Fibroblast of pulmonary artery (primary cell): ENCODE results near the gene CEACAM19.
"Not testable (repeated sequence)": the region's sequence is repeated elsewhere in the genome, so short reads cannot be mapped to it uniquely, and the experiment has no call there.

Experiments
- DNase-seq: peaks from one replicate; pipeline ENCODE4 v3.0.0-alpha.2; 2010; ENCODE audit warnings: low read depth
- H3K4me3 ChIP-seq: replicated peaks from 2 replicates; pipeline ENCODE4 v1.5.1; 2011; ENCODE audit warnings: low read depth, mild to moderate bottlenecking, control low read depth, low read length, moderate library complexity
- TF ChIP-seq, protein P1 (sequence below): IDR thresholded peaks from 2 replicates; pipeline ENCODE4 v1.5.1; 2011; ENCODE audit warnings: mild to moderate bottlenecking, control low read depth, low read length, inconsistent platforms; ENCODE audit errors: missing control alignments

The CEACAM19 gene

DNA sequence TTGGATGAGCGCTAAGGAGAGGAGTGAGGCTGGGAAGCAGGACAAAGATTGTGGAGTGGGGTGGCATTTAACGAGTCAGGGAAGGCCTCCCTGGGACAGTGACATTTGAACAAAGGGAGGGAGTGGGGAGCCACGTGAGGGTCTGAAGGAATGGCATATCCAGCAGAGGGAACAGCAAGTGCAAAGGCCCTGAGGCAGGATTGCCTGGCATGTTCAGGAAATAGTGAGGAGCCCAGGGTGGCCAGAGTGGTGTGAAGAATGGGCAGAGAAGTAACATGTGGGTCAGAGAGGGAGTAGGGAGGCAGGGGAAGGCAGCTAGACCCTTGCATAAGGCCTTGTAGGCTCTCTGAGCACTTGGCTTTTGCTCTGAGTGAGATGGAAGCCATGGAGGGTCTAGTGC lies 42.5 kb upstream of the CEACAM19 start:
- TF ChIP-seq, protein P1, sequence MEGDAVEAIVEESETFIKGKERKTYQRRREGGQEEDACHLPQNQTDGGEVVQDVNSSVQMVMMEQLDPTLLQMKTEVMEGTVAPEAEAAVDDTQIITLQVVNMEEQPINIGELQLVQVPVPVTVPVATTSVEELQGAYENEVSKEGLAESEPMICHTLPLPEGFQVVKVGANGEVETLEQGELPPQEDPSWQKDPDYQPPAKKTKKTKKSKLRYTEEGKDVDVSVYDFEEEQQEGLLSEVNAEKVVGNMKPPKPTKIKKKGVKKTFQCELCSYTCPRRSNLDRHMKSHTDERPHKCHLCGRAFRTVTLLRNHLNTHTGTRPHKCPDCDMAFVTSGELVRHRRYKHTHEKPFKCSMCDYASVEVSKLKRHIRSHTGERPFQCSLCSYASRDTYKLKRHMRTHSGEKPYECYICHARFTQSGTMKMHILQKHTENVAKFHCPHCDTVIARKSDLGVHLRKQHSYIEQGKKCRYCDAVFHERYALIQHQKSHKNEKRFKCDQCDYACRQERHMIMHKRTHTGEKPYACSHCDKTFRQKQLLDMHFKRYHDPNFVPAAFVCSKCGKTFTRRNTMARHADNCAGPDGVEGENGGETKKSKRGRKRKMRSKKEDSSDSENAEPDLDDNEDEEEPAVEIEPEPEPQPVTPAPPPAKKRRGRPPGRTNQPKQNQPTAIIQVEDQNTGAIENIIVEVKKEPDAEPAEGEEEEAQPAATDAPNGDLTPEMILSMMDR: no peak

DNA sequence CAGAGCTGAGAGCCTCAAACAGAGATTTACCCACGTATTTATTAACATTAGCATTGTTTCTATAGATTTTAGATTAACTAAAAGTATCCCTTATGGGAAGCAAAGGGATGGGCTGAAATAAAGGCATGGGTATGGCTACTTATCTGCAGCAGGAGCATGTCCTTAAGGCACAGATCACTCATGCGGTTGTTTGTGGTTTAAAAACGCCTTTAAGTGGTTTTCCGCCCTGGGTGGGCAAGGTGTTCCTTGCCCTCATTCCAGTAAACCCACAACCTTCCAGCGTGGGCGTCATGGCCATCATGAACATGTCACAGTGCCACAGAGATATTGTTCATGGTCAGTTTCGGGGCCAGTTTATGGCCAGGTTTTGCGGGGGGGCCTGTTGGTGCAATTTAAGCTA lies 39.7 kb upstream of the CEACAM19 start:
- not testable (repeated sequence) for DNase-seq, H3K4me3 ChIP-seq

More for the DNA sequence above, 42.5 kb upstream of the CEACAM19 start:
- no peak overlapping the region for H3K4me3 ChIP-seq
- no peak for DNase-seq

DNA sequence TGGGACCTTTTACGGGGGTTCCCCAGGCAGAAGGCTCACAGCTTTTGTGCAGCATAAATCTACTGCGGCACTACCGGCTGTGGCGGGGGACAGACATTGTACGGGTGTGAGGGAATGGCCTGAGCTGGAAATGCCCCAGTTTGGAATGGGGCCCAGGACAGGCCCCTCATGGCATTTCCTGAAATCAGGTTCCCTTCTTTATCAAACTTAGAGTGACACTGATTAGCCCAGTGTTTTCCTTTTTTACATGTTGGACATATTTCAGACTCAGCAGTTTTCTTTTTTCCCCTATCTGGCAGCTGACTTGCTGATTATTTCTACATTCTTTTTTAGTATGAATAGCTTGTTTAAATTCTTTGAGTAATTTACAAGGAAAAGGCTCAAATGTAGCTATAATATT lies 37.2 kb upstream of the CEACAM19 start:
- H3K4me3 ChIP-seq, DNase-seq: not testable (repeated sequence)

DNA sequence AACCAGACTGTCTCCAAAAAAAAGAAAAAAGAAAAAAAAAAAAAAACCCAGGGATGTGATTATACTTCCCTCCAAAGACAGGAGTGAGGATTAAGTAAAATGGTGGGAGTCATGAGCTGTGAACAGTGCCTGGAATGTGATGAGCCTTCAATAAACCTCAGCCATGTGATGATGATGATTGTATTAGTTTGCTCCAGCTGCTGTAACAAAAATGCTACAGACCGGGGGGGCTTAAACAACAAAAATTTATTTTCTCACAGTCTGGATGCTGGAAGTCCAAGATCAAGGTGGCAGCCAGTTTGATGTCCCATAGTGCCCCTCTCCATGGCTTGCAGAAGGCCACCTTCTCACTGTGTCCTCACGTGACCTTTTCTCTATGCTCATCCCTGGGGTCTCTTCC lies 36.5 kb upstream of the CEACAM19 start:
- no peak for DNase-seq
- H3K4me3 ChIP-seq: no peak overlapping the region
- TF ChIP-seq, protein P1: no peak

DNA sequence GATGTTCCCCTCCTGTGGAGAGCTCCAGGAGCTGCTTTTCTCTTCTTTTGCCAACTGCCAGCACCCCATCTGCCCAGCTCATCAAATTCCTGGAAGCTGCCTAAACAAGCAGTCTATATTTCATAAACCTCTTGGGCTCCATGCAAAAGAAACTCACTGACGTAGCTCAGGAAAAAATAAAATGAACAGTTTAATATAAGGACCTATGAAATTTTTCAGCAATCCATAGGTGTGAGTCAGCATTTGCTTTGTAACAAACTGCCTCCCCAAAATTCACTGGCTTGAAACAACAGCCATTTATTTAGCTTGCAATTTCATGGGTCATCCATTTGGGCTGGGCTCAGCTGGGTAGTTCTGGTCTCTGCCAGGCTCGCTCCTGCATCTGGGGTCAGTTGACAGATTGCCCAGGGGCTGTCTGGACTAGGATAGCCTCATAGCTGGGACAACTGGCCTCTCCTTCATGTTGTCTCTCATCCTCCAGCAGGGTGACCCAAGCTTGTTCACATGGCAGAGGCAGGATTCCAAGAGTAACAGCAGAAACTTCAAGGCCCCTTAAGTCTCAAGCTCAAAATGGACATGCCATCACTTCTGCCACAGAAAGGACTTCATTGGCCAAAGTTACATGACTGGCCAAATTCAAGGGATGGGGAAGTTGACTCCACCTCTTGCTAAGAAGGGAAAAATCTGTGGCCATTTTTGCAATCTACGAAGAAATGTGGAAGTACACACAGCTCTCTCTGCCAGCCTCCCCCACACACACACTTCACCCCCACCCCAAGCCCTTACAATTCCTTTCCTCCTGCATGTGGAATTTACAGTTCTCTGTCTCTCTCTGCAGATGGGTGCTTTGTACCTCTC lies 35.5 kb upstream of the CEACAM19 start:
- DNase-seq: peak; percentile 44
- TF ChIP-seq, protein P1: no peak
- H3K4me3 ChIP-seq: no peak overlapping the region

DNA sequence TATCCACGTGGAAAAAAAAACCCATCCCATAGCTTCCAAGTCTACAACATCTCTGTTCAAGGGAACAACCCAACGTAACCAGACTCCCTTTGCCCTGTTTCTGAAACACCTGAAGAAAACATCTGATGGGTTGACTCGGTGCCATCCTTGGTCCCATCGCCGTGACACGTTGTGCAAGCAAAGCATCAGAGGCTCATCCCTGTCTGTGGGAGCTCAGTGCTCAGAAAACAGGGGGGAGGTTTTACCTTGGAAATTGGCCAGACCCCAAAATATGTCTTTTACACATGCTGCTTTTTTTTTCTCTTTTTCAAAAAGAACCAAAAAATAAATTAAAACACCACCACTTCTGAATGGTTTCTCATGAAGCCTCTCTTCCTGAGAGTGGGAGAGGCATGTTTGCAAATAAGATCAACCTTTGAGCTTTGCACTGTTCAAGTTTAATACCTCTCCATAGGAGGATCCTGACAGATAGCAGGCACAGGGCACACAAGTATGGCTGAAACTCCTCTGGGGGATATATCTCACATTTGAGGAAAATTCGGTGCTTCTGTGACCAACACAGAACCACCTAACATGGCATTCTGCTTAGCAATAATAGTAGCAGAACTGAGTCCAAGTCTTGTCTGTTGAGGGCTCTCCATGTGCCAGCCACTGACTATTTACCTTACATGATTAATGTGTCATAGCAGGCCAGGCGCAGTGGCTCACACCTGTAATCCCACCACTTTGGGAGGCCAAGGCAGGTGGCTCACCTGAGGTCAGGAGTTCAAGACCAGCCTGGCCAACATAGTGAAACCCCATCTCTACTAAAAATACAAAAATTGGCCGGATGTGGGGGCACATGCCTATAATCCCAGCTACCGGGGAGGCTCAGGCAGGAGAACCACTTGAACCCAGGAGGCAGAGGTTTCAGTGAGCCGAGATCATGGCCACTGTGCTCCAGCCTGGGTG lies 34.6 kb upstream of the CEACAM19 start:
- TF ChIP-seq, protein P1: no peak
- no peak overlapping the region for H3K4me3 ChIP-seq
- DNase-seq: no peak

DNA sequence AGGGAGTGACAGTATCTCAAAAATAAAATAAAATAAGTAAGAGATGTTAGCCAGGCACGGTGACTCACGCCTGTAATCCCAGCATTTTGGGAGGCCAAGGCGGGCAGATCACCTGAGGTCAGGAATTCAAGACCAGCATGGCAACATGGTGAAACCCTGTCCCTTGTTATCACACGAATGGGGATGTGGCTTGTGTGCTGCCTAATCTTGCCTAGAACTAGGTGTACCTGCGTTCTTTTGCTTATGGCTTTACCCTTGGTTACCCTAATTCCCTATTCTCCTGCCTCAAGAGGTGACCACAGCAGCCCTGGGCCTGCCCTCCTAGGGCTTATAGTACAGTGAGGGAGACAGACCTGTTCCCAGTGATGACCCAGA lies 33.9 kb upstream of the CEACAM19 start:
- no peak for DNase-seq
- no peak overlapping the region for H3K4me3 ChIP-seq
- TF ChIP-seq, protein P1: no peak
